Measurements from ENCODE around the gene SPATA16.

DNA sequence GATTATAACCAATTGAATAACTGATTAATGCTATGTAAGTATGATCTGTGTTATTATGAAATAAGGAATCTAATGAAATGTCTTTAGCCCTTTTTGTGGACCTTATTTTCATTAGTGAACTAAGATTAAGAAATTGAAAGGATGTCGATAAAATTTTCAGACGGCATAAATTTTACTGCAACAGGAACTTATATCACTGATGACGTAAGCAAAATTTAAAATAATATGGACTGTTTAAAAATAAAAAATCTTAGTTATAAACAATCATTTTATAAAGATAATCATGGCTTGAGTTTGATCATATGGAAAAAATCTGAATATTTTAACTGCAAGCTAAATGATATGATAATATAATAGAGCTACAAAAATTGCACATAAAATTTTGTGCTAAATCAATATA lies 112.7 kb downstream of the SPATA16 start:
- TF ChIP-seq, protein P1, sequence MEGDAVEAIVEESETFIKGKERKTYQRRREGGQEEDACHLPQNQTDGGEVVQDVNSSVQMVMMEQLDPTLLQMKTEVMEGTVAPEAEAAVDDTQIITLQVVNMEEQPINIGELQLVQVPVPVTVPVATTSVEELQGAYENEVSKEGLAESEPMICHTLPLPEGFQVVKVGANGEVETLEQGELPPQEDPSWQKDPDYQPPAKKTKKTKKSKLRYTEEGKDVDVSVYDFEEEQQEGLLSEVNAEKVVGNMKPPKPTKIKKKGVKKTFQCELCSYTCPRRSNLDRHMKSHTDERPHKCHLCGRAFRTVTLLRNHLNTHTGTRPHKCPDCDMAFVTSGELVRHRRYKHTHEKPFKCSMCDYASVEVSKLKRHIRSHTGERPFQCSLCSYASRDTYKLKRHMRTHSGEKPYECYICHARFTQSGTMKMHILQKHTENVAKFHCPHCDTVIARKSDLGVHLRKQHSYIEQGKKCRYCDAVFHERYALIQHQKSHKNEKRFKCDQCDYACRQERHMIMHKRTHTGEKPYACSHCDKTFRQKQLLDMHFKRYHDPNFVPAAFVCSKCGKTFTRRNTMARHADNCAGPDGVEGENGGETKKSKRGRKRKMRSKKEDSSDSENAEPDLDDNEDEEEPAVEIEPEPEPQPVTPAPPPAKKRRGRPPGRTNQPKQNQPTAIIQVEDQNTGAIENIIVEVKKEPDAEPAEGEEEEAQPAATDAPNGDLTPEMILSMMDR (IDR thresholded peaks at IDR 0.05), result no peak
- TF ChIP-seq POLR2A (IDR thresholded peaks at IDR 0.05) (no peak), EP300 (IDR thresholded peaks at IDR 0.05) (no peak), POLR2AphosphoS5 (IDR thresholded peaks at IDR 0.05) (no peak)

All from sigmoid colon (tissue), 4 donors.